Natural killer cell (primary cell): ENCODE data around the gene SLC30A1. TPM values are rescaled to one million over a fixed set of nuclear protein-coding genes. Genes with fewer than 3 reads are reported as not detected.

Experiments
- ATAC-seq, 3 donors: fragments of 150-1000 bp in 2 of 3; fragments of 200-7000 bp in 1 of 3; cut with Tn5 transposase; 1 replicate in 1 of 3; 2 replicates in 2 of 3; pipeline ENCODE4 v1.10.0; 2021; ENCODE audit warnings: mild to moderate bottlenecking in 2 of 3, moderate library complexity in 2 of 3
- DNase-seq, 2 donors: peaks; one replicate each; pipeline versions ENCODE4 v3.0.0 to v3.0.0-alpha.2; 2013 to 2021; ENCODE audit warnings: mixed read lengths in 1 of 2
- H3K27ac ChIP-seq: one replicate; pipeline ENCODE4 v1.5.1; 2013; ENCODE audit warnings: mild to moderate bottlenecking, low read length
- H3K27me3 ChIP-seq: one replicate; pipeline ENCODE4 v1.6.1; 2013; ENCODE audit warnings: low read length; ENCODE audit not compliant: control insufficient read depth, insufficient read depth
- H3K36me3 ChIP-seq: one replicate; pipeline ENCODE4 v1.6.1; 2013; ENCODE audit warnings: low read length; ENCODE audit not compliant: control insufficient read depth, insufficient read depth
- H3K4me1 ChIP-seq: one replicate; pipeline ENCODE4 v1.6.1; 2013; ENCODE audit warnings: low read length; ENCODE audit not compliant: control insufficient read depth, insufficient read depth
- H3K4me3 ChIP-seq: one replicate; pipeline ENCODE4 v1.5.1; 2013; ENCODE audit warnings: low read length
- H3K9me3 ChIP-seq: one replicate; pipeline ENCODE4 v1.6.1; 2013; ENCODE audit warnings: low read length; ENCODE audit not compliant: control insufficient read depth, insufficient read depth
- H3K27ac Mint-ChIP-seq, 2 donors: one replicate each; pipeline ENCODE4 v1.8.0; 2022; ENCODE audit warnings: mild to moderate bottlenecking in 2 of 2, mixed read lengths in 2 of 2, moderate library complexity in 1 of 2
- H3K27me3 Mint-ChIP-seq, 2 donors: one replicate each; pipeline ENCODE4 v1.8.0; 2022; ENCODE audit warnings: low read depth in 2 of 2, mixed read lengths in 2 of 2
- H3K36me3 Mint-ChIP-seq: one replicate; pipeline ENCODE4 v1.8.0; 2022; ENCODE audit warnings: mixed read lengths
- H3K4me1 Mint-ChIP-seq, 2 donors: one replicate each; pipeline ENCODE4 v1.8.0; 2022; ENCODE audit warnings: mixed read lengths in 2 of 2
- H3K4me3 Mint-ChIP-seq: one replicate; pipeline ENCODE4 v1.8.0; 2022; ENCODE audit warnings: mild to moderate bottlenecking, moderate library complexity, mixed read lengths
- H3K9me3 Mint-ChIP-seq, 2 donors: one replicate each; pipeline ENCODE4 v1.8.0; 2022; ENCODE audit warnings: mixed read lengths in 2 of 2
- CTCF ChIP-seq: fragments of 200-600 bp; IDR thresholded peaks from one replicate; pipeline ENCODE4 v1.8.0; 2022; ENCODE audit warnings: antibody characterized with exemption
- WGBS: methylation state at CpG from one replicate; pipeline ENCODE4 v1.1.7; 2013; ENCODE audit warnings: missing lambda C conversion rate; ENCODE audit not compliant: insufficient coverage; 5-methylcytosine and 5-hydroxymethylcytosine counted together
- intact Hi-C: fragments of 100-400 bp; cut with micrococcal nuclease; formaldehyde crosslinking; loops from one replicate; pipeline ENCODE4 v1.14.2; 2022
- total RNA-seq, 4 donors: library from RNA; stranded (reverse); fragments of 120-200 nt in 1 of 4; gene quantifications; one replicate each; pipeline versions ENCODE4 v1.2.3 to v1.2.4, GENCODE V29; 2013 to 2022

The SLC30A1 gene
- total RNA-seq, 3 donors from 2014 or later (not counting 1 experiment from before 2014, with no cell fraction given): 8.4 to 16.0 (median 12.1) TPM

- Mint-ChIP-seq H3K9me3 (no peaks in the 10 kb centered on the region), H3K27me3 (peaks cover 6% of the 10 kb centered on the region in 2 donors), H3K36me3 (no peaks in the 10 kb centered on the region), H3K27ac (no peak overlapping the region), H3K4me3 (no peak overlapping the region), H3K4me1 (peaks cover 24 to 29% of the 10 kb centered on the region in 2 donors)
- no peaks in the 10 kb centered on the region for H3K27me3 ChIP-seq
- no peak for DNase-seq
- no peak for TF ChIP-seq CTCF
- no peaks in the 10 kb centered on the region for H3K36me3 ChIP-seq
- no peak overlapping the region for H3K4me3 ChIP-seq
- no peak overlapping the region for H3K27ac ChIP-seq
- H3K4me1 ChIP-seq: peaks cover 19% of the 10 kb centered on the region
- no peak for ATAC-seq
- WGBS: 86% methylated on average over 3 of the region's 3 CpGs
- intact Hi-C loops: no loop called here
- H3K9me3 ChIP-seq: no peaks in the 10 kb centered on the region
Observed at GRCh38 chr1:211603191-211603701, 24.3 kb upstream of the SLC30A1 start.

- H3K4me3 ChIP-seq: no peak overlapping the region
- ATAC-seq (no peak), DNase-seq (no peak)
- peaks cover 6% of the 10 kb centered on the region in 2 donors for H3K27me3 Mint-ChIP-seq
- WGBS: 59% methylated on average over 5 of the region's 7 CpGs
- no peak overlapping the region for H3K27ac ChIP-seq
- no peak overlapping the region for H3K27ac Mint-ChIP-seq
- H3K9me3 Mint-ChIP-seq: no peaks in the 10 kb centered on the region
- H3K4me3 Mint-ChIP-seq: no peak overlapping the region
- H3K27me3 ChIP-seq: no peaks in the 10 kb centered on the region
- no peaks in the 10 kb centered on the region for H3K9me3 ChIP-seq
- peaks cover 21 to 23% of the 10 kb centered on the region in 2 donors for H3K4me1 Mint-ChIP-seq
- H3K36me3 ChIP-seq: no peaks in the 10 kb centered on the region
- H3K4me1 ChIP-seq: peaks cover 22% of the 10 kb centered on the region
- no peak for TF ChIP-seq CTCF
- no peaks in the 10 kb centered on the region for H3K36me3 Mint-ChIP-seq
- intact Hi-C loops: no loop called here
Observed at GRCh38 chr1:211601982-211602670, 23.2 kb upstream of the SLC30A1 start.

- Mint-ChIP-seq H3K4me3 (no peak overlapping the region), H3K9me3 (no peaks in the 10 kb centered on the region), H3K27ac (no peak overlapping the region), H3K4me1 (peaks cover 12 to 17% of the 10 kb centered on the region in 2 donors), H3K36me3 (no peaks in the 10 kb centered on the region), H3K27me3 (peaks cover 6% of the 10 kb centered on the region in 2 donors)
- H3K4me3 ChIP-seq: no peak overlapping the region
- TF ChIP-seq CTCF: no peak
- ATAC-seq: no peak
- DNase-seq: no peak
- H3K27ac ChIP-seq: no peak overlapping the region
- no peaks in the 10 kb centered on the region for H3K9me3 ChIP-seq
- peaks cover 15% of the 10 kb centered on the region for H3K4me1 ChIP-seq
- no peaks in the 10 kb centered on the region for H3K36me3 ChIP-seq
- H3K27me3 ChIP-seq: no peaks in the 10 kb centered on the region
- 100% methylated on average over 1 of the region's 3 CpGs for WGBS
- intact Hi-C loops: no loop called here
Observed at GRCh38 chr1:211601159-211601558, 22.2 kb upstream of the SLC30A1 start.

- no peaks in the 10 kb centered on the region for H3K36me3 Mint-ChIP-seq
- H3K27ac ChIP-seq: no peak overlapping the region
- no peaks in the 10 kb centered on the region for H3K9me3 Mint-ChIP-seq
- ATAC-seq (no peak), DNase-seq (no peak)
- H3K27ac Mint-ChIP-seq: no peak overlapping the region
- peaks cover 9% of the 10 kb centered on the region in 2 donors for H3K4me1 Mint-ChIP-seq
- peaks cover 11% of the 10 kb centered on the region for H3K4me1 ChIP-seq
- no peaks in the 10 kb centered on the region for H3K27me3 ChIP-seq
- peaks cover 6% of the 10 kb centered on the region in 2 donors for H3K27me3 Mint-ChIP-seq
- H3K4me3 Mint-ChIP-seq: no peak overlapping the region
- H3K4me3 ChIP-seq: no peak overlapping the region
- H3K9me3 ChIP-seq: no peaks in the 10 kb centered on the region
- H3K36me3 ChIP-seq: no peaks in the 10 kb centered on the region
- intact Hi-C loops: no loop called here
- no peak for TF ChIP-seq CTCF
Observed at GRCh38 chr1:211599250-211599649, 20.3 kb upstream of the SLC30A1 start.
